BJ (cell line): ENCODE data around the gene SMCO4. TPM values are rescaled to one million over a fixed set of nuclear protein-coding genes. Genes with fewer than 3 reads are reported as not detected.

Experiments
- CTCF ChIA-PET: fragments of 350-600 bp; formaldehyde crosslinking; extraction: SDS; loops from one replicate; lab custom pipeline; 2021; ENCODE audit warnings: antibody characterized with exemption, inconsistent platforms; lab: Yijun Ruan, JAX
- POLR2A ChIA-PET: fragments of 300-600 bp; sonication (Branson Sonifier 250); formaldehyde crosslinking; extraction: SDS; loops from one replicate; lab custom pipeline; 2021; ENCODE audit warnings: antibody characterized with exemption; lab: Charles Lee
- DNase-seq: peaks from one replicate; pipeline ENCODE4 v3.0.0-alpha.2; 2011; ENCODE audit warnings: low read depth
- H3K27me3 ChIP-seq: 2 replicates; pipeline ENCODE4 v1.6.0; 2011; ENCODE audit warnings: low read length; ENCODE audit not compliant: control insufficient read depth, insufficient read depth
- H3K36me3 ChIP-seq: 2 replicates; pipeline ENCODE4 v1.5.1; 2011; ENCODE audit warnings: low read length; ENCODE audit not compliant: control insufficient read depth, insufficient read depth
- H3K4me3 ChIP-seq: 2 replicates; pipeline ENCODE4 v1.5.1; 2011; ENCODE audit warnings: low read depth, mild to moderate bottlenecking, control low read depth, low read length
- CTCF ChIP-seq: IDR thresholded peaks from 2 replicates; pipeline ENCODE4 v1.5.1; 2011; ENCODE audit warnings: low read depth, mild to moderate bottlenecking, control low read depth, inconsistent platforms, low read length, moderate library complexity; ENCODE audit not compliant: insufficient read depth
- polyA plus RNA-seq: library from polyadenylated mRNA; depleted of rRNA; stranded (reverse); fragments of >200 nt; gene quantifications from 2 replicates; pipeline ENCODE4 v1.2.3, GENCODE V29; 2011

Gene SMCO4
- polyA plus RNA-seq, 1 experiment = 12.8 TPM

- no peak overlapping the region for H3K4me3 ChIP-seq
- POLR2A ChIA-PET = no interaction called here
- no peaks in the 10 kb centered on the region for H3K27me3 ChIP-seq
- CTCF ChIA-PET = no interaction called here
- TF ChIP-seq CTCF = no peak
- DNase-seq = no peak
- no peaks in the 10 kb centered on the region; the same call in 1 of the 2 replicates for H3K36me3 ChIP-seq
Observed at GRCh38 chr11:93494357-93494756, 48.8 kb downstream of the SMCO4 start.

- no peak for TF ChIP-seq CTCF
- no peak for DNase-seq
- H3K36me3 ChIP-seq = no peaks in the 10 kb centered on the region; the same call in 1 of the 2 replicates
- CTCF ChIA-PET = interaction anchor here (0.5 to 0.6 kb wide), 2 partner anchors 34 to 1975 kb away, joined by 3 to 4 read pairs; no protein-coding TSS in a partner anchor
- no peaks in the 10 kb centered on the region for H3K27me3 ChIP-seq
- H3K4me3 ChIP-seq = no peak overlapping the region
- POLR2A ChIA-PET = no interaction called here
Observed at GRCh38 chr11:93493252-93493897, 49.8 kb downstream of the SMCO4 start.

- H3K4me3 ChIP-seq = no peak overlapping the region
- no peak for TF ChIP-seq CTCF
- POLR2A ChIA-PET = no interaction called here
- DNase-seq = no peak
- H3K36me3 ChIP-seq = no peaks in the 10 kb centered on the region; the same call in 1 of the 2 replicates
- no peaks in the 10 kb centered on the region for H3K27me3 ChIP-seq
- CTCF ChIA-PET = interaction anchor here (0.5 to 1.1 kb wide), 3 partner anchors 9 to 1974 kb away, joined by 3 to 4 read pairs (median 3); no protein-coding TSS in a partner anchor
Observed at GRCh38 chr11:93492464-93493251, 50.5 kb downstream of the SMCO4 start.

- ChIA-PET POLR2A (no interaction called here), CTCF (interaction anchor here (1.1 kb wide), 1 partner anchor 8 kb away, joined by 3 read pairs; no protein-coding TSS in a partner anchor)
- H3K36me3 ChIP-seq = no peaks in the 10 kb centered on the region; the same call in 1 of the 2 replicates
- no peak overlapping the region for H3K4me3 ChIP-seq
- no peak for DNase-seq
- H3K27me3 ChIP-seq = no peaks in the 10 kb centered on the region
- TF ChIP-seq CTCF = no peak
Observed at GRCh38 chr11:93491973-93492372, 51.2 kb downstream of the SMCO4 start.

GRCh38 chr11:93490996-93491618 is 52.1 kb downstream of the SMCO4 start:
- H3K4me3 ChIP-seq = no peak overlapping the region
- DNase-seq = no peak
- CTCF ChIA-PET = interaction anchor here (0.7 to 1.1 kb wide), 2 partner anchors 7 to 8 kb away, joined by 3 read pairs; no protein-coding TSS in a partner anchor
- H3K27me3 ChIP-seq = no peaks in the 10 kb centered on the region
- POLR2A ChIA-PET = no interaction called here
- H3K36me3 ChIP-seq = no peaks in the 10 kb centered on the region; the same call in 1 of the 2 replicates
- no peak for TF ChIP-seq CTCF
